Stimulated activated CD4-positive, alpha-beta T cell treated with anti-CD3 and anti-CD28 coated beads, Interleukin-12 subunit alpha, Interleukin-12 subunit beta, amount 100 ng/mL, for 24 hours (primary cell): ENCODE measurements around the gene PRR14.

Experiments used
- DNase-seq, 2 experiments: peaks; one replicate each; pipeline ENCODE4 v3.0.0-alpha.2; 2020; ENCODE audit warnings: low read depth in 2 of 2

Gene PRR14

DNA sequence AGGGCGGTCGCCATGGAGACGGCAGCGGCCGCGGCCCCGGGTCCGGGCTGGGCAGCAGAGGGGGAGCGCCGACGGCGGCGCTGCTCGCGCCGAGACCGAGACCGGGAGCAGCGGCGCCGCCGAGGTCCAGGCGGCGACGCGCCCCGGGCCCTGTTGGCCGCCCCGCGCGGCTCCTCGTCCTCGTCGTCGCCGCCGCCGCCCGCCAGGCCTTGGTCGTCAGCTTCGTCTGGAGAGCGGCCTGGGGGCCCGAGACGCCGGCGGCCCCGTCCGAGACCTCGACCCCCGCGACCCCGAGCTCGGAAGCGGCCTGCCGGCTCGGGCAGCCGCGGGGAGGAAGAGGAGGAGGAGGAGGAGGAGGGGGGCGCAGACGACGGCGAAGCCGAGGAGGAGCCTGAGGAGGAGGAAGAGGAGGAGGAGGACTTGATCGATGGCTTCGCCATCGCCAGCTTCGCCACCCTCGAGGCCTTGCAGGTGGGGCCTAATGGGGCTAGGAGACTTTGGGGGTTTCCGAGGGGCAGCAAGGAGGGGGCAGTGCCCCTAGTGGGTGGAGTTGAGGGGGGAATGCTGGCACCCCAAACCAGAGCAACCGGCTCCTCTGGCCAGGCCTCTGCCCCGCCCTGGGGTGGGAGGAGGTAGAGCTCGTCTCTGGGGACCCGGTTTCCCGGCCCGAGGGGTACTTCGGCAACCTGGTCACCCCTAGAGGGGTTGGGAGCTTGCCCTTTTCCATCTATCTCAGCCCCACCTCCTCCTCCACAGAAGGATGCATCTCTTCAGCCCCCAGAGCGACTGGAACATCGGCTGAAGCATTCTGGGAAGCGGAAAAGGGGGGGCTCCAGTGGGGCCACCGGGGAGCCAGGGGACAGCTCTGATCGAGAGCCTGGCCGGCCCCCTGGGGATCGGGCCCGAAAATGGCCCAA, 9.0 kb downstream of the PRR14 start:
- peak in 1 of 2 experiments; percentile 35 for DNase-seq

DNA sequence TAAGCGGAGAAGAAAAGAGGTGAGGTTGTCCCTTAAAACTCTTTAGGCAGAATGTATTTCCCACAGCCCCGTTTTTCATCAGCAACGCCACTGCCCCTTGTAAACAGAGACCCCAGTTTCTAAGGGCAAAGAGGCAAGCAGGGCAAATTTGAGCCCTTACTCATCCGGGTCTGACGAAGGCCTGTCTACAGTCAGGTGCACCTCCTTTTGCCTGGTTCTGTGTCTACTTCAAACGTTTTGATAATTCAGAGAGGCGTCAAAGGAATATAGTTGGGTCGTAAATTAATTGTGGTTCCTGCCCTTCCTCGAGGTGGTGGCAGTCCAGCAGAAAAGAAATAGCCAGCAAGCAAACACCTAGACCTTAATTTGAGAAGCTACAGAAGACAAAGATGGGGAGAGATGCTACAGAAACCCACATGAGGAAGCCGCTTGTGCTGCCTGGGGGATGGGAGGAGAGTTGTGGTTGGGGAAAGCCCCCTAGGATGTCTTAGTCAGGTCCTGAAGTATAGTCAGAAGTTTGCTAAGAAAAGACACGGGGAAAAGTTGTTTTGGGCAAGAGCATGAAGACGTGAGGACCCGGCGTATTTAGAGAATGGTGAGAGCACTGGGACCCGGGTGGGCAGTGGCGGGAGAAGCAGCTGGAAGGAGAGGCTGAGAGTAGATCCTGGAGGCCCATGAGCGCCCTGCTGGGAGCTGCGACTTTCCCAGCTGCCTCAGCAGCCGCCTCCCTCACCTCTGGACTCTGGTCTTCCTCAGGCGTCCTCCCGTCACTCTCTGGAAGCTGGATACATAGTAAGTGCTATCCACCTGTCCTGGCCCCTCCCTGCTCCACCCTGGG, 9.9 kb downstream of the PRR14 start:
- peak; percentile 63 to 73 for DNase-seq

DNA sequence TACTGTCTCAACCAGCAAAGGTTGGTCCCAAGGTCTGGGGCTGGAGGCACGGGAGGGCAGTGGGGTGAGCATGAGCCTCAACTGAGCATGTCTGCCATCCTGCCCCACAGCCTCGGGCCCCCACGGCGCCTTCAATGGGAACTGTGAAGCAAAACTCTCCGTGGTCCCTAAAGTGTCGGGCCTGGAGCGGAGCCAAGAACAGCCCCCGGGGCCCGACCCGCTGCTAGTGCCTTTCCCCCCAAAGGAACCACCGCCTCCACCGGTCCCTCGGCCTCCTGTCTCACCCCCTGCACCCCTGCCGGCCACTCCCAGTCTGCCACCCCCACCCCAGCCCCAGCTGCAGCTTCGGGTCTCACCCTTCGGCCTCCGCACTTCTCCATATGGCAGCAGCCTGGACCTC, 11.7 kb downstream of the PRR14 start:
- DNase-seq: no peak

DNA sequence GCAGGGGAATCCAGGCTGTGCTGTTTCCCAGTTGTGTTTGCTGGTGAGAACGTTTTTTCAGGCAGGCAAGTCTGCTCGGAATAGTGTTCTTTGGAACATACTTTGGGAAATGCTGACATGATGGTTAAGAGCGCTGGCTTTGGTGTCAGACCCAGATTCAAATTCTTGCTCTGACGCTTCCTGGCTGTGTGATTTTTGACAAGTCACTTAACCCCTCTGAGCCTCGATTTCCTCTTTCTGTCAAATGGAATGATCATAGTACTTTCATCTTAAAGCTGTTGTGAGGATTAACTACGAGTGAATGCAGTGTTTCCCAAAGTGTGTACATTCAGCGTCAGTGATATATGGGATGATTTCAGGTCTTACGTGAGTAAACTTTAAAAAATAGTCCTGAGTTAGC, 12.3 kb downstream of the PRR14 start:
- DNase-seq: no peak

DNA sequence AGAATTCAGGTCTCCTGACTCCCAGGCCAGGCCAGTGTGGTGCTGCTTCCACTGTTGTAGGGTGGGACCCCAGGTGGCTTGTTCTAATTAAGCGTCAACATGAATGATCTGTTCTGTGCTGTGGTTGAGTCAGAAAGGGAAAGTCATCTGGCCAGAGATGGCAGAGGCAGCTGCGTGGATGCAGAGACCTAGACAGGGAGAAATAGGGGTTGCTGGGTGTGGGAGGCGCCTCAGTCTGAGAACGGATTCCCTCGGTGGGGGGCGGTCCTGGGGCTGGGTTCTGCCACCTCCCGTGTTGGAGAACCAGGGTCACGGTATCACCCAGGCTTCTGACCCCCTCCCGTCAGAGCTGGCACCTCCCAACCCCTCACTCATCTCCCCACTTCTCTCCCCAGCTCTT, 13.1 kb downstream of the PRR14 start:
- DNase-seq: no peak

DNA sequence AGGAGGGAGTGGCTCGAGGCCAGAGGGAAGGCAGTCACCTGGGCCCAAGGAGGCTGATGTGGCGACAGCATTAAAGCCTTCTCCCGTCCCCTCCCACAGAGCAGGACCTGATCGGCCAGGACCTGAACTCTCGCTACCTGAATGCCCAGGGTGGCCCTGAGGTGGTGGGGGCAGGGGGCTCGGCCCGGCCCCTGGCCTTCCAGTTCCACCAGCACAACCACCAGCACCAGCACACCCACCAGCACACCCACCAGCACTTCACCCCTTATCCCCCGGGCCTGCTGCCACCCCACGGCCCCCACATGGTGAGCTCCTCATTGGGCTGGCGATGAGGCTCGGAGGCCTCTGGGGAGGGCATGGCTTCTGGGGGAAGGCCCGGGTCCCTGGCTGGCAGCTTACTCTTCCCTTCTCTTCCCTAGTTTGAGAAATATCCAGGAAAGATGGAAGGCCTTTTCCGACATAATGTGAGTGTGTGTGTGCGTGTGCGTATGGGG, 13.9 kb downstream of the PRR14 start:
- DNase-seq: no peak

DNA sequence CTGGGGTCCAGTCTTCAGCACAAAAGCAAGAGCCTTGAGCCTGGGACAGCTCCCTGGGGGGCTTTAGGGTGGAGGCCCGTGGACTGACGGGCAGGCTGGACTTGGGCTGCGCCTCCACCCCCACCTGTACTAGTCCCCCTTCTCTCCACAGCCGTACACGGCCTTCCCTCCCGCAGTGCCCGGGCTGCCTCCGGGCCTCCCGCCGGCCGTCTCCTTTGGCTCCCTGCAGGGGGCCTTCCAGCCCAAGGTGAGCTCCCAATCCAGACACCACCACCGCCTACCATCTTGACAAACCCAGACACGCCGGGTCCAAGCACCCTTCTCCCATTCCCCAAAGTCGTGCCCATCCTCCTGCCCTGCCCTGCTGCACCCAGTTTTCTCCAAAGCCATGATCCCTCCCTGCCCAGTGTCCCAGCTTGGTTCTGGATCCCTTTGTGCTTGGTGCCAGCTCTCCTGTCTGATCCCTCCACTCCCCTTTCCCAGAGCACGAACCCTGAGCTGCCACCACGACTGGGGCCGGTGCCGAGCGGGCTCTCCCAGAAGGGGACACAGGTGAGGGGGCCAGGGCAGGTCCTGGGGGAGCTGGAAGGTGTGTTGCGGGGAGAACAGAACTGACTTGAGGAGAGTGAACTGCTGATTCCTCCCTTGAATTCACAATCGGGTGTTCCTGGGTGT, 14.5 kb downstream of the PRR14 start:
- no peak for DNase-seq

DNA sequence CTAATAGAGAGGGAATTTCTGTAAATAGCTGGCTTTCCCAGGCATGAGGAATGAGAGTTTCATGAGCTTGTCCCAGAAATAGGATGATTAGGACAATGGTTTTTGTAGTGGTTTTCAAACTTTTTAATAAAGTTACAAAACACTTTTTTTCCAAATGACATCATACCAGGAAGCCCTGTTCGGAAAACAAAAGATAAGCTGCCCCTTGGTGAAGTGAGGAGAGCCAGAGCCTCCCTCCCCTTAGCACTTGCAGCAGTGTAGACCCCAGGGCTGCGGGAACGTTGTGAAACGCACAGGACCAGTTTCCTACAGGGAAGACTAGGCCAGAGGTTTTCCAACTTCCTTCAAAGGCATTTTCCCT, 15.1 kb downstream of the PRR14 start:
- DNase-seq: no peak

DNA sequence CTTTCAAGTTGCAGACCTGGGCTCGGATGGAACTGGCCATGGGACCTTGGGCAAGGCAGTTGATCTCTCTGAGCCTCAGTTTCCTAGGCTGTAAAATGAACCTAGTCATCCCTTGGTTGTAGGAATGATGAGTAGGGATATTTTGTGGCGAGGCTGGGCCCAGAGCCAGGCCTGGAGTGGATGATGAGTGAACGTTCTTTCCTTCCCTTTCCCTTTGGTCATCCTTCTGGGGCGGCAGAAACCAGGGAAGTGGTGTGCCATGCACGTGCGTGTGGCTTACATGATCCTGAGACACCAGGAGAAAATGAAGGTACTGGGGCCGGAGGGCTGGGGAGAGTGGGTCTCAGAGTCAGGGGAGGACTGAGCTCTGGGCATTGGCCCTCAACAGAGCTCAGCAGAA, 15.9 kb downstream of the PRR14 start:
- DNase-seq: no peak

DNA sequence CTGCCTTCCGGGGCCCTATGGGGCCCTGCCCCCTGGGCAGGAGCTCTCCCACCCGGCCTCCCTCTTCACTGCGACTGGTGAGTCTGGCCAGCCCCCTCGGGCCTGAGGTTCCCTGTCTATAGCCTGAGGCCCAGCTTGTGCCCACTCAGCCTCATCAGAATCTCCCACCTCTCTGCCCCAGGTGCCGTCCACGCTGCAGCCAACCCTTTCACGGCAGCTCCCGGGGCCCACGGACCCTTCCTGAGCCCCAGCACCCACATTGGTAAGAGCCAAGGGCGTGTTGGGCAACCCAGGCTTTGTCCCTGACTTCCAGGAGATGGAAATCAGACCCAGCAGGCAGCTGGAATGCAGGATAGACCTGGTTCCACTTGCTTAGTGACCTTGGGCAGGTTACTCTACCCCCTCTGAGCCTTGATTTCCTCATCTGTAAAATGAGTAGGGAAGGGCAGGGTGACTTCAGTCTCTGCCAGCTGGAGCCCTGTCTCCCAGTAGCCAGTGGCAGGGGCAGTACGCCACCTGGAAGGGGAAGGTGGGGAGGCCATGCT, 16.7 kb downstream of the PRR14 start:
- DNase-seq: no peak

DNA sequence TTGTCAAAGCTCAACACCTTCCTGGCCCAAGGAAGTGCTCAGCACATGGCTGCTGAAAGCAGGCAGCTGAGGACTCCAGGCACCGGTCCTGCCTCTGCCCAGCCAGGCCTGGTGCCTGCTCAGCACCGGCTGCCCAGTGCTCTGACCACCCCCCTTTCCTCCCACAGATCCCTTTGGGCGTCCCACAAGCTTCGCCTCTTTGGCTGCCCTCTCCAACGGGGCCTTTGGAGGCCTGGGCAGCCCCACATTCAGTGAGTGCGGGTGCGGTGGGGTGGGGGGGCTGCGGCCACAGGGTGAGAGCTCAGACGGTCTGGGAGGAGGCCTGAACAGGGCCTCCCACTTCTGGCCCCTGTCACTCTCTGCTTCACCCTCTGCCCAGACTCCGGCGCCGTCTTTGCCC, 17.6 kb downstream of the PRR14 start:
- DNase-seq: no peak

DNA sequence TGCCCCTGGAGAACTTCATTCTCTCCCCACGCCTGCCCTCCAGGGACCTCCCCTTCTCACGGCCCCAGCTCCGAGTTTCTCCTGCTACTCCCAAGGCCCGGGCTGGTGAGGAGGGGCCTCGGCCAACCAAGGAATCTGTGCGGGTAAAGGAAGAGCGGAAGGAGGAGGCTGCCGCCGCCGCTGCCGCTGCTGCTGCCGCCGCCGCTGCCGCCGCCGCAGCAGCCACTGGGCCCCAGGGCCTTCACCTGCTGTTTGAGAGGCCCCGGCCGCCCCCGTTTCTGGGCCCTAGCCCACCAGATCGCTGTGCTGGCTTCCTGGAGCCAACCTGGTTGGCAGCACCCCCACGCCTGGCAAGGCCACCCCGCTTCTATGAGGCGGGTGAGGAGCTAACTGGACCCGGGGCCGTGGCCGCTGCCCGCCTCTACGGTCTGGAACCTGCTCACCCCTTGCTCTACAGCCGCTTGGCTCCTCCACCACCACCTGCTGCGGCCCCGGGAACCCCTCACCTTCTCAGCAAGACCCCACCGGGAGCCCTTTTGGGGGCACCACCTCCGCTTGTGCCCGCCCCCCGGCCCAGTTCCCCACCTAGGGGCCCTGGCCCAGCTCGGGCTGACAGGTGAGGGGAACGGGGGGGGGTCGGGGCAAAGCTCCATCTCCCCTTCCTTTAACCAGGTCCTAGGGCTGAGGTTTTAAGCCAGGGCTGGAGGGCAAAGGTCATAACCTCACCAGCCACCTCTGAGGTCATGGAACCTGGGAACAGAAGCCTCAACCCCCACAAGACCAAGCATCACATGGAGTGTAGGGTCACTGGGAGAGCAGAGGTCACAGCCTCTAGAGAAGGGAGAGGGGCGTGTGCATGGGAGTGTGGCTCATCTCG, 18.5 kb downstream of the PRR14 start:
- DNase-seq: no peak

DNA sequence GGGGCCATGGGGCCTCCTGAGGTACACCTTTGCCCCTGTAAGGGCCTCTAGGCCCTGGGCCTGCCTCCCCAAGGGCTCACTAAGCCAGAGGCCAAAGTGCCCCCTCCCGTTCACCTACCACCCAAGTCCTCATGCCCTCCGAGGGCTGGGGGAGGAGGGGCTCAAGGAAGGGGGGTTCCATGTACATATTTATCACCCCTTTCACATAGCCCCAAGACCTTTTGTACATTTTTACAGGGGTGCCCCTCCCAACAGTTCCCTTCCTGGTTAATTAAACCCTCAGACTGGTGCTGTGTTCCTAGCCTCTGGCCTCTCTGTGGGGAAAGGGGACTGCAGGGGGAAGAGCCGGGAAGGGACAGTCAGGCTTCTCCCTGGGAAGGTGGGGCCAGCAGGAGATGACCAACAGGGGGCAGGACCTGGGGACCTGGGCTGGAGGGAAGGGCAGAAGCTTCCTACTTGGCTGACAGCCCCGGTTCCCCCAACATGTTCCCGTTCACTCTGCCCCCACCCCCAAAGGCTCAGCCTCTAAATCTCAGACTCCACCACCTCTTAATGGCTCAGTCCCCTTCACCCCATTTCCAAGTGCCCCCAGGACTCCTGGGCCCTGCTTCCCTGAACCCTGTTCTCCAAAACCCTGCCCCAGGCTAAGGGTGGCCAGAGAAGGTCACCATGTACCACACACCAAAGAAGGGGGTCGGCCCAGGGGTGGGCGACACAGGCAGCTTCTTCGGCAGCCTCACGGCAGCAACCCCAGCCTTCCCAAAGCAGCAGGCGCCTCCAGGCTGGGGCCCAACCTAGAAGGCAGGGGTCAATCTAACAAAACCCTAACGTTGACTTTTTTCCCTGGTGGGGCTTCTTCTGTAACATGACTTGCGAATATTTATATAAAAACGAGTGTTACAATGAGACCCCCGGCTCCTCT, 19.4 kb downstream of the PRR14 start:
- no peak for DNase-seq

DNA sequence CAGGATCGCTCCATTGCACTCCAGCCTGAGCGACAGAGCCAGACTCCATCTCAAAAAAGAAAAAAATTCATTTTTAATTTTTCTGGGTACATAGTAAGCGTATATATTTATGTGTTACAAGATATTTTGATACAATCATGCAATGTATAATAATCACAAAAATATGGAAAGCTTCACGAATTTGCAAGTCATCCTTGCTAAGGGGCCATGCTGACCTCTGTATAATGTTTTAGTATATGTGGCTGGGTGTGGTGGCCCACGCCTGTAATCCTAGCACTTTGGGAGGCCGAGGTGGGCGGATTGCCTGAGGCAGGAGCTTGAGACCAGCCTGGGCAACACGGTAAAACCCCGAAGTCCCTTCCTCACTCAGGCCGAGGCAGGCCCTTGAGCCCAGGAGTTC, 24.4 kb downstream of the PRR14 start:
- no peak for DNase-seq

DNA sequence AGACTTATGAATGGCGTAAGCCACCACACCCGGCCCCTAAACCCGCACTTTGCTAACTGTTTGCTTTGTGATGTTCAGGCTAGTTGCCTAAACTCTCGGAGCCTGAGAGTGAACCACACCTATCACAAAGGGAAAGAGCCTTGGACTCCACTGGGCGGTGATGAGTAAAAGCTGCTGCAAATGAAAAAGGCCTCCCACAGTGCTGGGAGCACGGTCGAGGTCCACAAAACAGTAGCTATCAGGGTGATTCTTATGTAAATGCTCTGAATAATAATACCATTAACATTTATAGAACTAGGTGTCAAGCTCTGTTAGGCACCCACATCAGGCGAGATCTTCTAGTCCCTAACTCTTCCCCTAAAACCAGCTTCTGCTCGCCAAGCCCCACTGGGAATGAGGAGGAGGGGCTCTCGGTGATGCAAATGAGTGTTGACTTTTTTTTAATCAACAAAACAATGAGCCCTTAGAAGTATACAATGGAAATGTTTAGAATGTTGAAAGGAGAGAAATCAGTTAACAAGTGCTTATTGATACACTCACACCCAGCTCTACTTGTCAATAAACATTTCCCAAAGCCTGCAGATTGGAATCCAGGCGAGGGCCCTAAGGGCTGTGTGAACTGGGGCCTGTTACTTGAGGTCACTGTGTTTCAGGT, 27.3 kb downstream of the PRR14 start:
- DNase-seq: no peak

DNA sequence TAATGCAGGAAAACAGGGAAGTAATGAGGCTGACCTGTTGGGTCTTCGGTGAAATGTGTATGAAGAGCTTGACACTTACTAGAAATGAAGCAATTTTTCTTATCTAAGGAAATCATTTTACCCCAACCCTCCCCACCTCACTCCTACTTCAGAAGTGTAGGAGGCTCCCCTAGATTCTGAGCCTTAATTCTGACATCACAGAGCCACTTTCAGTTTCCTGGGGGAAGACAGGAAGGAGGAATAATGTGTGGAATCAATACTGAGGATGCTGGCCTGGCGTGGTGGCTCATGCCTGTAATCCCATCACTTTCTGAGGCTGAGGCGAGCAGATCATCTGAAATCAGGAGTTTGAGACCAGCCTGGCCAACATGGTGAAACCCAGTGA, 27.8 kb downstream of the PRR14 start:
- no peak for DNase-seq

DNA sequence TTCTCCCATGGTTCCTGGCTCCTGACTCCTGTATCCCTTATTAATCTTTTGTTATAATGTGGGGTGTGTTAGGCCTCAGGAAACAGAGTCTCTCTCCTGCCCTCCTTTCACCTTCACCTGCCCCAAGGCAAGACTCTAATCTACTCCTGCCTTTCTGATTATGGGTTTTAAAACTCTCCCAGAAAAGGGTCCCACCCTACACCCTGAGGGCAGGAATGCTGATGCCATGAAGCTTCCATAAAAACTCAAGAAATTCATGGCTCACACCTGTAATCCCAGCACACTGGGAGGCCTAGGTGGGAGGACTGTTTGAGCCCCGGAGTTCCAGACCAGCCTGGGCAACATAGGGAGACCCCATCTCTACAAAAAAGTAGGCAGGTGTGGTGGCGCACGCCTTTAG, 29.6 kb downstream of the PRR14 start:
- DNase-seq: no peak

DNA sequence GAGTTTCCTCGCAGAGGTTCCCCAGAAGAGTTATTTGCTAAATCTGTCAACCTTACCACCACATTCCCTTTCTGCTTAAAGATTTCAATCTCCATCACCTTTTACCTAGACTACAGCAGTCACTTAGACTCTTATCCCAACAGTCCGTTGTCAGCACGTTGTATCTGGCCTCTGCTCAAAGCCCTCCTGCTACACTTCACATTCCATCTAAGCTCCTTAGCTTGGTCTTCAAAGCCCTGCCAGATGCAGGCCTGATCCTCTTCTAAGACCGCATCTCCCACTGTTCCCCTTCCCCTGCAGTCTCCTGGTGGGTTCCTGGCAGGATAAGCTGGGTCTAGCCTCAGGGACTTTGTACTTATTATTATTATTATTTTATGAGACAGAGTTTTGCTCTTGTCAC, 37.9 kb downstream of the PRR14 start:
- no peak for DNase-seq

DNA sequence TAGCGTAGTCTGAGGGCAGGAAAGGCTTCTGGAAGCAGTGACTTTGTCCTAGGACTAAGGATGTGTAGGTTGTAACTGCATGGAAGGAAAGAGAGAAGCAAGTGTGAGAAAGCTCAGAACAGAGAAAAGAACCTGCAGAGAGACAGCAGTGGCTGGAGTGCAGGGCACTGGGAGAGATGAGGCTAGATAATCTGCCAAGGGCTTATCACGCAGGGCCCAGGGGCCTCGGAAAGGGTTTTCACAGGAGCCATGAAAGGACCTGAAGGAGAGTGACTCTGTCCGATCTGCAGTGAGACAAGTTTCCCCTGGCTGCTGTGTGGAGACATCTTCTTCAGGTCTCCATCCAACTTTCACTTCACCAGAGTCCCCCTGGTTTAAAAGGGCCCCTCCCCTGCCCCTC, 41.1 kb downstream of the PRR14 start:
- no peak for DNase-seq
